GM06990 (cell line): ENCODE data around the gene USP9X.
A peak's percentile ranks its signal among the peaks of the same experiment; 100 is the strongest.
"Not testable (repeated sequence)": the region's sequence is repeated elsewhere in the genome, so short reads cannot be mapped to it uniquely, and the experiment has no call there.

Source experiments
- DNase-seq: peaks from one replicate; pipeline ENCODE4 v3.0.0-alpha.2; 2011; ENCODE audit not compliant: insufficient read length; ENCODE audit errors: extremely low read depth
- H3K27me3 ChIP-seq: replicated peaks from 2 replicates; pipeline ENCODE4 v1.6.0; 2011; ENCODE audit warnings: low read length; ENCODE audit not compliant: control insufficient read depth, insufficient read depth
- H3K36me3 ChIP-seq: 2 replicates; pipeline ENCODE4 v1.5.1; 2011; ENCODE audit warnings: low read length; ENCODE audit not compliant: control insufficient read depth, insufficient read depth
- H3K4me3 ChIP-seq: replicated peaks from 2 replicates; pipeline ENCODE4 v1.5.1; 2011; ENCODE audit warnings: low read depth, mild to moderate bottlenecking, control low read depth, low read length
- CTCF ChIP-seq: IDR thresholded peaks from 2 replicates; pipeline ENCODE4 v1.5.1; 2011; ENCODE audit warnings: low read length, control low read depth, mild to moderate bottlenecking, inconsistent platforms; ENCODE audit not compliant: insufficient read depth, poor library complexity, severe bottlenecking

The USP9X gene

GRCh38 chrX:41108007-41108406 is 22.8 kb downstream of the USP9X start:
- Histone ChIP-seq H3K4me3 (no peak overlapping the region), H3K36me3 (no peaks in the 10 kb centered on the region), H3K27me3 (no peaks in the 10 kb centered on the region)
- TF ChIP-seq CTCF = no peak
- DNase-seq = no peak

GRCh38 chrX:41108463-41109205 is 23.4 kb downstream of the USP9X start:
- Histone ChIP-seq H3K36me3 (no peaks in the 10 kb centered on the region), H3K4me3 (no peak overlapping the region), H3K27me3 (no peaks in the 10 kb centered on the region)
- TF ChIP-seq CTCF = no peak
- DNase-seq = no peak

- H3K36me3 ChIP-seq = no peaks in the 10 kb centered on the region
- DNase-seq = no peak
- no peak for TF ChIP-seq CTCF
- no peak overlapping the region for H3K4me3 ChIP-seq
- H3K27me3 ChIP-seq = no peaks in the 10 kb centered on the region
Measured at GRCh38 chrX:41110801-41111625, 25.8 kb downstream of the USP9X start.

GRCh38 chrX:41115104-41115425 is 29.8 kb downstream of the USP9X start:
- H3K36me3 ChIP-seq, H3K4me3 ChIP-seq, DNase-seq, H3K27me3 ChIP-seq: not testable (repeated sequence)
- peak; percentile 72 for TF ChIP-seq CTCF

GRCh38 chrX:41116948-41117347 is 31.7 kb downstream of the USP9X start:
- TF ChIP-seq CTCF = no peak
- H3K36me3 ChIP-seq = no peaks in the 10 kb centered on the region
- H3K27me3 ChIP-seq = no peaks in the 10 kb centered on the region
- no peak overlapping the region; the same call in 1 of the 2 replicates for H3K4me3 ChIP-seq
- DNase-seq = peak; percentile 58
